HG02642 (cell line): ENCODE data around the gene ITGB6.

ENCODE experiments used
- ATAC-seq: cut with Tn5 transposase; IDR thresholded peaks from one replicate; pipeline ENCODE4 v1.9.1; 2021; ENCODE audit warnings: mild to moderate bottlenecking; ENCODE audit not compliant: unreplicated experiment, poor library complexity

ITGB6 gene

GRCh38 chr2:160108646-160109045, 91.4 kb downstream of the ITGB6 start:
- ATAC-seq, result no peak

- no peak for ATAC-seq
Observed at GRCh38 chr2:160105366-160105765, 94.7 kb downstream of the ITGB6 start.

- no peak for ATAC-seq
Observed at GRCh38 chr2:160104115-160104514, 96.0 kb downstream of the ITGB6 start.

GRCh38 chr2:160097326-160097725, 102.7 kb downstream of the ITGB6 start:
- no peak for ATAC-seq

- ATAC-seq, result no peak
Observed at GRCh38 chr2:160096409-160096808, 103.7 kb downstream of the ITGB6 start.

- ATAC-seq, result no peak
Observed at GRCh38 chr2:160092445-160092844, 107.6 kb downstream of the ITGB6 start.

- ATAC-seq, result no peak
Observed at GRCh38 chr2:160091381-160091780, 108.7 kb downstream of the ITGB6 start.

- no peak for ATAC-seq
Observed at GRCh38 chr2:160087854-160088745, 112.0 kb downstream of the ITGB6 start.

- ATAC-seq, result no peak
Observed at GRCh38 chr2:160085662-160086061, 114.4 kb downstream of the ITGB6 start.

- ATAC-seq, result no peak
Observed at GRCh38 chr2:160077912-160078810, 121.9 kb downstream of the ITGB6 start.

GRCh38 chr2:160076914-160077313, 123.2 kb downstream of the ITGB6 start:
- ATAC-seq, result no peak

GRCh38 chr2:160076241-160076640, 123.8 kb downstream of the ITGB6 start:
- no peak for ATAC-seq

GRCh38 chr2:160075171-160075570, 124.9 kb downstream of the ITGB6 start:
- ATAC-seq, result no peak

- ATAC-seq, result no peak
Observed at GRCh38 chr2:160073284-160073888, 126.7 kb downstream of the ITGB6 start.

GRCh38 chr2:160068906-160069305, 131.2 kb downstream of the ITGB6 start:
- no peak for ATAC-seq

GRCh38 chr2:160064916-160065315, 135.2 kb downstream of the ITGB6 start:
- no peak for ATAC-seq

GRCh38 chr2:160063879-160064612, 136.0 kb downstream of the ITGB6 start:
- no peak for ATAC-seq

GRCh38 chr2:160063271-160063670, 136.8 kb downstream of the ITGB6 start:
- no peak for ATAC-seq

- no peak for ATAC-seq
Observed at GRCh38 chr2:160062292-160063005, 137.6 kb downstream of the ITGB6 start, which contains the start of gene PLA2R1. TSS of gene PLA2R1 (minus strand) at chr2:160062615. CDS start at chr2:160062403, 212 bp downstream.
